ENCODE measurements around the gene PNCK. TPM values are rescaled to one million over a fixed set of nuclear protein-coding genes. Genes with fewer than 3 reads are reported as not detected.

The PNCK gene
- total RNA-seq, 1 experiment from 2014 or later = 0.84 TPM

DNA sequence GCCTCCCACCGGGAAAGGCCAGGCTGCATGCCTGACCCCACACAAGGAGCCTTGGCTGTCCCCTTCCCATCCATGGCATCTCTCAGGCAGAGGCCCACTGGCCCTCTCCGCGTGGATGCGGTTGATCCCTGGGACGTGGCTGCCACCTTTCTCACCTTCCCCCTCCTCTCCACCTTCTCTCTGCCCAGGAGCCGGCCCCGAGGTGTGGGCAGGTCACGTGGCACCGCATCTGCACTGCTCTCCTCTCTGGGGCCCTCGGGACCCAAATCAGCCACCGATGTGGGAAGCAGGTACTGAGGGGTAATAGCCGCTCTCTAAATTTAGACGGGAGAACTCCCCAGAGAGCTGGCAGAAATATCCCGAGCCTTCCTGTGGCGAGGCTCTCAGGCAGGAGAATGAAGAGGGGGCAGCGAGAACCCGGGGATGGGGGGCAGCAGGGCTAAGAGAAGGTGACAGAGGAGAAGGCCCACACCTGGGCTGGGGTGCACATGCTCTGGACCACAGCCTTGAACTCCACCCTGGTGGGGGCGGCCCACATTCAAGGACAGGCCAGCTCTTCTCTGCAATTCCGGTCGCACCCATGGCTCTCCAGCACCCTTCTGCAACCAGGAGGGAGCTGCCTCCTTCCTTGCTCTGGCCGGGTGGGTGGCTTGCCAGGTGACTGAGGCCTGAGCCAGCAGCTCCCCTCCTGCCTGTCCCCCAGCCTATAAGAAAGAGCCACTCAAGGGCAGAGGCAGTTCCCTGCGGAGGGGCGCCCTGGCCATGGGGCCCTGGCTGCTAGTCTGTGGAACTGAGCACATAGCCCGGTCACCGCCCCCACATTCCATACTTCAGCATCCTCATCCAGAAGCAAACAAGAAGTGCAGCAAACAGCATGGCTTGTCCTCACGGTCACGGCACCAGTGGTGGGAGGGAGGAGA, 36.2 kb downstream of the PNCK start:
- H3K9me2 ChIP-seq (ENCODE audit: insufficient read depth) = no peaks in the 10 kb centered on the region
- POLR2A ChIA-PET = no interaction called here
- no peak for DNase-seq (ENCODE audit: low read depth, low spot score)
- H3K9ac ChIP-seq (ENCODE audit: low read length) = no peak overlapping the region
- RAD21 ChIA-PET (ENCODE audit: low non-redundant PET in 1 of 2, low total read pairs in 2 of 2, uncharacterized antibody in 2 of 2, unreplicated experiment in 2 of 2) = no interaction called here
- CTCF ChIA-PET = no interaction called here
- no peak overlapping the region for H3K27ac ChIP-seq (ENCODE audit: low read depth, low read length)
- H3K9me3 ChIP-seq (ENCODE audit: control insufficient read depth in 1 of 2, insufficient read depth in 1 of 2, low read depth in 1 of 2, low read length in 2 of 2) = no peaks in the 10 kb centered on the region
- H3K27me3 ChIP-seq (ENCODE audit: insufficient read depth, low read length) = no peaks in the 10 kb centered on the region
- TF ChIP-seq, protein P1, sequence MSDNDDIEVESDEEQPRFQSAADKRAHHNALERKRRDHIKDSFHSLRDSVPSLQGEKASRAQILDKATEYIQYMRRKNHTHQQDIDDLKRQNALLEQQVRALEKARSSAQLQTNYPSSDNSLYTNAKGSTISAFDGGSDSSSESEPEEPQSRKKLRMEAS (IDR thresholded peaks at IDR 0.05) = no peak
- TF ChIP-seq EGR1 (IDR thresholded peaks at IDR 0.05; ENCODE audit: low read depth) = no peak
- TF ChIP-seq RAD21 (IDR thresholded peaks at IDR 0.05; ENCODE audit: low read depth) = no peak
- TF ChIP-seq, protein P2, sequence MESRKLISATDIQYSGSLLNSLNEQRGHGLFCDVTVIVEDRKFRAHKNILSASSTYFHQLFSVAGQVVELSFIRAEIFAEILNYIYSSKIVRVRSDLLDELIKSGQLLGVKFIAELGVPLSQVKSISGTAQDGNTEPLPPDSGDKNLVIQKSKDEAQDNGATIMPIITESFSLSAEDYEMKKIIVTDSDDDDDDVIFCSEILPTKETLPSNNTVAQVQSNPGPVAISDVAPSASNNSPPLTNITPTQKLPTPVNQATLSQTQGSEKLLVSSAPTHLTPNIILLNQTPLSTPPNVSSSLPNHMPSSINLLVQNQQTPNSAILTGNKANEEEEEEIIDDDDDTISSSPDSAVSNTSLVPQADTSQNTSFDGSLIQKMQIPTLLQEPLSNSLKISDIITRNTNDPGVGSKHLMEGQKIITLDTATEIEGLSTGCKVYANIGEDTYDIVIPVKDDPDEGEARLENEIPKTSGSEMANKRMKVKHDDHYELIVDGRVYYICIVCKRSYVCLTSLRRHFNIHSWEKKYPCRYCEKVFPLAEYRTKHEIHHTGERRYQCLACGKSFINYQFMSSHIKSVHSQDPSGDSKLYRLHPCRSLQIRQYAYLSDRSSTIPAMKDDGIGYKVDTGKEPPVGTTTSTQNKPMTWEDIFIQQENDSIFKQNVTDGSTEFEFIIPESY (IDR thresholded peaks at IDR 0.05; ENCODE audit: extremely low read depth, insufficient replicate concordance, low read length) = no peak
- no peak for TF ChIP-seq SP1 (IDR thresholded peaks at IDR 0.05; ENCODE audit: low read depth)
- TF ChIP-seq SRF (IDR thresholded peaks at IDR 0.05; ENCODE audit: low read depth) = no peak
- TF ChIP-seq, protein P3, sequence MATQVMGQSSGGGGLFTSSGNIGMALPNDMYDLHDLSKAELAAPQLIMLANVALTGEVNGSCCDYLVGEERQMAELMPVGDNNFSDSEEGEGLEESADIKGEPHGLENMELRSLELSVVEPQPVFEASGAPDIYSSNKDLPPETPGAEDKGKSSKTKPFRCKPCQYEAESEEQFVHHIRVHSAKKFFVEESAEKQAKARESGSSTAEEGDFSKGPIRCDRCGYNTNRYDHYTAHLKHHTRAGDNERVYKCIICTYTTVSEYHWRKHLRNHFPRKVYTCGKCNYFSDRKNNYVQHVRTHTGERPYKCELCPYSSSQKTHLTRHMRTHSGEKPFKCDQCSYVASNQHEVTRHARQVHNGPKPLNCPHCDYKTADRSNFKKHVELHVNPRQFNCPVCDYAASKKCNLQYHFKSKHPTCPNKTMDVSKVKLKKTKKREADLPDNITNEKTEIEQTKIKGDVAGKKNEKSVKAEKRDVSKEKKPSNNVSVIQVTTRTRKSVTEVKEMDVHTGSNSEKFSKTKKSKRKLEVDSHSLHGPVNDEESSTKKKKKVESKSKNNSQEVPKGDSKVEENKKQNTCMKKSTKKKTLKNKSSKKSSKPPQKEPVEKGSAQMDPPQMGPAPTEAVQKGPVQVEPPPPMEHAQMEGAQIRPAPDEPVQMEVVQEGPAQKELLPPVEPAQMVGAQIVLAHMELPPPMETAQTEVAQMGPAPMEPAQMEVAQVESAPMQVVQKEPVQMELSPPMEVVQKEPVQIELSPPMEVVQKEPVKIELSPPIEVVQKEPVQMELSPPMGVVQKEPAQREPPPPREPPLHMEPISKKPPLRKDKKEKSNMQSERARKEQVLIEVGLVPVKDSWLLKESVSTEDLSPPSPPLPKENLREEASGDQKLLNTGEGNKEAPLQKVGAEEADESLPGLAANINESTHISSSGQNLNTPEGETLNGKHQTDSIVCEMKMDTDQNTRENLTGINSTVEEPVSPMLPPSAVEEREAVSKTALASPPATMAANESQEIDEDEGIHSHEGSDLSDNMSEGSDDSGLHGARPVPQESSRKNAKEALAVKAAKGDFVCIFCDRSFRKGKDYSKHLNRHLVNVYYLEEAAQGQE (IDR thresholded peaks at IDR 0.05; ENCODE audit: low read depth) = no peak
- TF ChIP-seq, protein P4, sequence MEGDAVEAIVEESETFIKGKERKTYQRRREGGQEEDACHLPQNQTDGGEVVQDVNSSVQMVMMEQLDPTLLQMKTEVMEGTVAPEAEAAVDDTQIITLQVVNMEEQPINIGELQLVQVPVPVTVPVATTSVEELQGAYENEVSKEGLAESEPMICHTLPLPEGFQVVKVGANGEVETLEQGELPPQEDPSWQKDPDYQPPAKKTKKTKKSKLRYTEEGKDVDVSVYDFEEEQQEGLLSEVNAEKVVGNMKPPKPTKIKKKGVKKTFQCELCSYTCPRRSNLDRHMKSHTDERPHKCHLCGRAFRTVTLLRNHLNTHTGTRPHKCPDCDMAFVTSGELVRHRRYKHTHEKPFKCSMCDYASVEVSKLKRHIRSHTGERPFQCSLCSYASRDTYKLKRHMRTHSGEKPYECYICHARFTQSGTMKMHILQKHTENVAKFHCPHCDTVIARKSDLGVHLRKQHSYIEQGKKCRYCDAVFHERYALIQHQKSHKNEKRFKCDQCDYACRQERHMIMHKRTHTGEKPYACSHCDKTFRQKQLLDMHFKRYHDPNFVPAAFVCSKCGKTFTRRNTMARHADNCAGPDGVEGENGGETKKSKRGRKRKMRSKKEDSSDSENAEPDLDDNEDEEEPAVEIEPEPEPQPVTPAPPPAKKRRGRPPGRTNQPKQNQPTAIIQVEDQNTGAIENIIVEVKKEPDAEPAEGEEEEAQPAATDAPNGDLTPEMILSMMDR (IDR thresholded peaks at IDR 0.05 in 2 of 3, conservative IDR thresholded peaks at IDR 0.05 in 1 of 3; ENCODE audit: borderline replicate concordance in 1 of 3, insufficient read depth in 1 of 3, low read depth in 2 of 3, low read length in 2 of 3) = no peak
- no peak for TF ChIP-seq ZFX (IDR thresholded peaks at IDR 0.05)
- no peak for TF ChIP-seq POLR2AphosphoS5 (IDR thresholded peaks at IDR 0.05; ENCODE audit: low read depth, low read length)
- TF ChIP-seq, protein P5, sequence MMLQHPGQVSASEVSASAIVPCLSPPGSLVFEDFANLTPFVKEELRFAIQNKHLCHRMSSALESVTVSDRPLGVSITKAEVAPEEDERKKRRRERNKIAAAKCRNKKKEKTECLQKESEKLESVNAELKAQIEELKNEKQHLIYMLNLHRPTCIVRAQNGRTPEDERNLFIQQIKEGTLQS (IDR thresholded peaks at IDR 0.05) = no peak
- TF ChIP-seq POLR2A (IDR thresholded peaks at IDR 0.05; ENCODE audit: borderline replicate concordance, extremely low read depth, insufficient read depth, insufficient read length) = no peak
- H3K79me2 ChIP-seq (ENCODE audit: insufficient read depth, low read length) = no peaks in the 10 kb centered on the region
- intact Hi-C loops (cut with micrococcal nuclease) = no loop called here
- H4K20me1 ChIP-seq (ENCODE audit: insufficient read depth) = no peaks in the 10 kb centered on the region
- no peaks in the 10 kb centered on the region for H3K36me3 ChIP-seq (ENCODE audit: control insufficient read depth in 1 of 2, insufficient read depth in 2 of 2, low read length in 2 of 2)
- no peaks in the 10 kb centered on the region for H3K4me1 ChIP-seq (ENCODE audit: control insufficient read depth in 1 of 2, insufficient read depth in 2 of 2, low read length in 2 of 2)
- H2AFZ ChIP-seq (ENCODE audit: low read depth, low read length, poor library complexity, severe bottlenecking) = no peak overlapping the region
- no peak overlapping the region for H3K4me3 ChIP-seq (replicated peaks in 1 of 2; ENCODE audit: low read depth in 1 of 2, low read length in 2 of 2)
- no peak for ATAC-seq
- BruUV-seq (replicated peaks) = no TSS peak
- no peak overlapping the region for H3K4me2 ChIP-seq (ENCODE audit: low read length)
